K562 (cell line): Measurements from ENCODE around the gene GSTM5. TPM values are rescaled to one million over a fixed set of nuclear protein-coding genes. Genes with fewer than 3 reads are reported as not detected.

Experiments used
- BRCA1 ChIP-seq, 2 experiments: fragments of 450-650 bp in 1 of 2; sonication (generic) in 1 of 2; formaldehyde crosslinking in 1 of 2; IDR thresholded peaks; 2 replicates each; pipeline versions ENCODE4 v1.5.0 to v1.6.1; 2017 to 2020; ENCODE audit warnings: mild to moderate bottlenecking in 1 of 2, missing genetic modification reagents in 1 of 2
- CEBPG ChIP-seq, 3 experiments: fragments of 200-800 bp in 1 of 3; sonication (Bioruptor generic) in 1 of 3; sonication (generic) in 1 of 3; formaldehyde crosslinking in 1 of 3; IDR thresholded peaks in 2 of 3; conservative IDR thresholded peaks in 1 of 3; 2 replicates each; pipeline versions ENCODE4 v1.6.1 to v1.8.0; 2016 to 2022; ENCODE audit warnings: missing compliant biosample characterization in 2 of 3, missing genetic modification characterization in 2 of 3, mild to moderate bottlenecking in 1 of 3, missing genetic modification reagents in 1 of 3
- EGR1 ChIP-seq: fragments of 450-650 bp; conservative IDR thresholded peaks from 2 replicates; pipeline ENCODE4 v1.6.1; 2017; ENCODE audit warnings: mild to moderate bottlenecking
- ILF3 ChIP-seq: fragments of 450-650 bp; IDR thresholded peaks from 2 replicates; pipeline ENCODE4 v1.6.1; 2018; ENCODE audit warnings: antibody characterized with exemption, mild to moderate bottlenecking, moderate library complexity, borderline replicate concordance
- JUNB ChIP-seq: fragments of 450-650 bp; formaldehyde crosslinking; conservative IDR thresholded peaks from 2 replicates; pipeline ENCODE4 v1.4.0; 2020; ENCODE audit warnings: mild to moderate bottlenecking
- MXI1 ChIP-seq: IDR thresholded peaks from 2 replicates; pipeline ENCODE4 v1.6.1; 2011; ENCODE audit warnings: low read depth, mild to moderate bottlenecking, improper control_type of control experiment, low read length
- polyA plus RNA-seq, 8 experiments: library from polyadenylated mRNA; depleted of rRNA in 4 of 8; stranded (reverse) in 5 of 8; unstranded in 3 of 8; fragments of >200 nt; fragmentation: Nextera tagmentation in 2 of 8; fragmentation: Illumina TruSeq in 1 of 8; extraction: Ambion mirVana in 2 of 8; extraction: Trizol in 1 of 8; gene quantifications; 2 replicates each; pipeline versions ENCODE4 v1.2.1 to v1.2.3, GENCODE V29; 2011 to 2014; ENCODE audit warnings: inconsistent platforms in 1 of 8, missing spikeins in 1 of 8
- total RNA-seq, 7 experiments: library from RNA; depleted of rRNA in 6 of 7; stranded (reverse); fragments of >200 nt in 6 of 7; fragmentation: Illumina TruSeq in 2 of 7; extraction: Trizol in 2 of 7; gene quantifications; 2 replicates each; pipeline versions ENCODE4 v1.2.1 to v1.2.3, GENCODE V29; 2011 to 2021; ENCODE audit warnings: low replicate concordance in 1 of 7
- TF ChIP-seq, protein P1 (sequence below): fragments of 200-800 bp; sonication (Bioruptor generic); IDR thresholded peaks from 2 replicates; pipeline ENCODE4 v1.6.1; 2016; ENCODE audit warnings: missing genetic modification characterization, missing compliant biosample characterization

Gene GSTM5
- total and polyA plus RNA-seq, 9 of the 15 experiments (the other 6 are each of a cell fraction or from before 2014, with no cell fraction given): not detected

DNA sequence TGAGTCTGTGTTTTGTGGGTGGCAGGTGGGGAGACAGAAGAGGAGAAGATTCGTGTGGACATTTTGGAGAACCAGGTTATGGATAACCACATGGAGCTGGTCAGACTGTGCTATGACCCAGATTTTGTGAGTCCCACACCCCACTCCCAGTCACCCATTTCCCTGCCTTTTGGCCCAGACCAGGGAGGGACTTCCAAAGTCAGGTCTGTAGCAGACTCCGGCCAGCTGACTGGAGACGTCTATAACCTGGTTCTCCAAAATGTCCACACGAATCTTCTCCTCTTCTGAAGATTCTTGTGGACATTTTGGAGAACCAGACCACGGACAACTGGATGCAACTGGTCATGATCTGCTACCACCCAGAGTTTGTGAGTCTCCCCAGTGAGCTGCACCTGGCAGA, 1.6 kb downstream of the GSTM5 start (continued):
- TF ChIP-seq, protein P1, sequence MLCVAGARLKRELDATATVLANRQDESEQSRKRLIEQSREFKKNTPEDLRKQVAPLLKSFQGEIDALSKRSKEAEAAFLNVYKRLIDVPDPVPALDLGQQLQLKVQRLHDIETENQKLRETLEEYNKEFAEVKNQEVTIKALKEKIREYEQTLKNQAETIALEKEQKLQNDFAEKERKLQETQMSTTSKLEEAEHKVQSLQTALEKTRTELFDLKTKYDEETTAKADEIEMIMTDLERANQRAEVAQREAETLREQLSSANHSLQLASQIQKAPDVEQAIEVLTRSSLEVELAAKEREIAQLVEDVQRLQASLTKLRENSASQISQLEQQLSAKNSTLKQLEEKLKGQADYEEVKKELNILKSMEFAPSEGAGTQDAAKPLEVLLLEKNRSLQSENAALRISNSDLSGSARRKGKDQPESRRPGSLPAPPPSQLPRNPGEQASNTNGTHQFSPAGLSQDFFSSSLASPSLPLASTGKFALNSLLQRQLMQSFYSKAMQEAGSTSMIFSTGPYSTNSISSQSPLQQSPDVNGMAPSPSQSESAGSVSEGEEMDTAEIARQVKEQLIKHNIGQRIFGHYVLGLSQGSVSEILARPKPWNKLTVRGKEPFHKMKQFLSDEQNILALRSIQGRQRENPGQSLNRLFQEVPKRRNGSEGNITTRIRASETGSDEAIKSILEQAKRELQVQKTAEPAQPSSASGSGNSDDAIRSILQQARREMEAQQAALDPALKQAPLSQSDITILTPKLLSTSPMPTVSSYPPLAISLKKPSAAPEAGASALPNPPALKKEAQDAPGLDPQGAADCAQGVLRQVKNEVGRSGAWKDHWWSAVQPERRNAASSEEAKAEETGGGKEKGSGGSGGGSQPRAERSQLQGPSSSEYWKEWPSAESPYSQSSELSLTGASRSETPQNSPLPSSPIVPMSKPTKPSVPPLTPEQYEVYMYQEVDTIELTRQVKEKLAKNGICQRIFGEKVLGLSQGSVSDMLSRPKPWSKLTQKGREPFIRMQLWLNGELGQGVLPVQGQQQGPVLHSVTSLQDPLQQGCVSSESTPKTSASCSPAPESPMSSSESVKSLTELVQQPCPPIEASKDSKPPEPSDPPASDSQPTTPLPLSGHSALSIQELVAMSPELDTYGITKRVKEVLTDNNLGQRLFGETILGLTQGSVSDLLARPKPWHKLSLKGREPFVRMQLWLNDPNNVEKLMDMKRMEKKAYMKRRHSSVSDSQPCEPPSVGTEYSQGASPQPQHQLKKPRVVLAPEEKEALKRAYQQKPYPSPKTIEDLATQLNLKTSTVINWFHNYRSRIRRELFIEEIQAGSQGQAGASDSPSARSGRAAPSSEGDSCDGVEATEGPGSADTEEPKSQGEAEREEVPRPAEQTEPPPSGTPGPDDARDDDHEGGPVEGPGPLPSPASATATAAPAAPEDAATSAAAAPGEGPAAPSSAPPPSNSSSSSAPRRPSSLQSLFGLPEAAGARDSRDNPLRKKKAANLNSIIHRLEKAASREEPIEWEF: no peak
- no peak for TF ChIP-seq CEBPG (CRISPR knock-in tag; IDR thresholded peaks at IDR 0.05)
- TF ChIP-seq CEBPG (tag; conservative IDR thresholded peaks at IDR 0.05 in 1 of 2, IDR thresholded peaks at IDR 0.05 in 1 of 2): no peak
- TF ChIP-seq EGR1: no peak
- no peak for TF ChIP-seq MXI1
- TF ChIP-seq JUNB (CRISPR knock-in tag): no peak
- no peak for TF ChIP-seq ILF3
- no peak for TF ChIP-seq BRCA1 (IDR thresholded peaks at IDR 0.05)
- no peak for TF ChIP-seq BRCA1 (CRISPR knock-in tag; IDR thresholded peaks at IDR 0.05)
- TF ChIP-seq, all 486 proteins: peak for 0
